Stimulated activated CD8-positive, alpha-beta memory T cell treated with anti-CD3 and anti-CD28 coated beads, Interleukin-15, amount 100 ng/mL, for 1 hour (primary cell): ENCODE measurements around the gene MAP3K5.
"Not testable (repeated sequence)": the region's sequence is repeated elsewhere in the genome, so short reads cannot be mapped to it uniquely, and the experiment has no call there.

ENCODE experiments used
- DNase-seq: peaks from one replicate; pipeline ENCODE4 v3.0.0-alpha.2; 2020; ENCODE audit warnings: low read depth

The MAP3K5 gene

DNA sequence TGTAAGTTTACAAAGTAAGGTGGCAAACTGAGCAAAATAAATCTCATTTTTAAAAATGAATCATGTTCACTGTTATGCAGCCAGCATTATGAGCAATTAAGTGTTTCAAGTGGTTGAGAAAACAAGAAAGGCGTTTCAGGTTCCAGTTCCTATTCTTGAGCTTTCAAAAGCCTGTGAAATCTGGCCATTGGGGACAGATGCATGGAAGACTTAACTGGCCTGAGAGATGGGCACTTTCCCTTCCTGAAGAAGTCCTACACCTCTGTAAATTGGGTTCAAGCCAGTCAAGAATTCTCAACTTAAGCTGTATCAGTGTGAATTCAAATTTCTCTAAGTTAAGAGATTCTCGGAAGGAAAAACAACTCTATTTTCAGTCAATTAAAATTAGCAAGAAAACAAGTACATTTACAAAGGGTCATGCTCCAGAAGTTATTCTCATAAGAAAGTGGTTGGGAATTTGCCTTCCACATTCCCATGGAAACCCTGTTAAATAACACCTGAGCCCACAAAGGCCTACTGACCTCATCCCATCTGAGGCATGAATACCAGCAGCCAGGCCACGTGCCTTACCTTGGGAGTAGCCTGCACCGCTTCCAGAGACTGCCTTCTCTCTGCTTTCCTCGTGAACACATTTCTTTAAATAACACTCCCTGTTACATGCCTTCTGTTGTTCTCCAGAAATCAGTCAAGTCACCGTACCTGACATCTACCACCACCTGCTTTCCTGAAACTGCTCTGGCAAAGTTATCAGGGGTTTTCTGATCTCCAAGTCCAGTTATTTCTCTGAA, 19.4 kb downstream of the MAP3K5 start:
- no peak for DNase-seq

DNA sequence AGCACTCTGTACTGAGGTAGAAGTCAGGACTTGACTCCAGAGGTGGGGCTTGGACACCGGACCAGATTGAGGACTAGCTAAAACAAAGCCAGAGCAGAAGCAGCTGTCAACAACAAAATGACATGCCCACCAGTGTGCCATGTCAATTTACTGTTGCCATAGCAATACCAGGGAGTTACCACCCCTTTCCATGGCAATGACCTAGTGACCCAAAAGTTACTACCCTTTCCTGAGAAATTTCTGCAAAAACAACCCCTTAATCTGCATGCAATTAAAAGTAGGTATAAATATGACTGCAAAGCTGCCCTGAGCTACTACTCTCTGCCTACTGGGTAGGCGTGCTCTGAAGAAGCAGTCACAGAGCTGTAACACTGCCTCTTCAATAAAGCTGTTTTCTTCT, 21.0 kb downstream of the MAP3K5 start:
- DNase-seq = no peak

DNA sequence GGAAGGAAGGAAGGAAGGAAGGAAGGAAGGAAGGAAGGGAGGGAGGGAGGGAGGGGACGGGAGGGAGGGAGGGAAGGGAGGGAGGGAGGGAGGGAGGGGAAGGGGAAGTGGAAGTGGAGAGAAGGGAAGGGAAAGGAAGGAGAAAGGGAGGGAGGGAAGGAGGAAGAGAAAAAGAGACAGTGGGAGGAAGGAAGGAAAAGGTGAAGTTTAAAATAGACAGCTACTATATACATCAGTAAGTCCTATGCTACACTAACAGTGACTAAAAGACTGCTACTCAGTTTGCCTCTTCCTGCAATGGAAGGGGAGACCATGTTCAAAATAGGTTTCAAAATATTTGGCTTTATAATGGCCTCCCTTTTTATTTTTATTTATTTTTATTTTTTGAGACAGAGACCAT, 22.5 kb downstream of the MAP3K5 start:
- DNase-seq = no peak

DNA sequence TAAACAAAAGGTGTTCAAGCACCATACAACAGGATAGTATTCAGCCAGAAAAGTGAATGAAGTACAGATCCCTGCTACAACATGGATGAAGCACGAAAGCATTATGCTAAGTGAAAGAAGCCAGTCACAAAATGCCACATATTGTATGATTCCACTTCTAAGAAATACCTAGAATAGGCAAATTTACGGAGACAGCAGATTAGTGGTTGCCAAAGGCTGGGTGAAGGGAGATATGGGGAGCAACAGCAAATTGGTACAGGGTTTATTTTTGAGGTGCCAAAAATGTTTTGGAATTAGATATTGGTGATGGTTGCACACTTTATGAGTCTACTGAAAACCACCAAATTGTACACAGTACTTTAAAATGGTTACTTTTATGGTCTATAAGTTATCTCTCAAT, 23.2 kb downstream of the MAP3K5 start:
- no peak for DNase-seq

DNA sequence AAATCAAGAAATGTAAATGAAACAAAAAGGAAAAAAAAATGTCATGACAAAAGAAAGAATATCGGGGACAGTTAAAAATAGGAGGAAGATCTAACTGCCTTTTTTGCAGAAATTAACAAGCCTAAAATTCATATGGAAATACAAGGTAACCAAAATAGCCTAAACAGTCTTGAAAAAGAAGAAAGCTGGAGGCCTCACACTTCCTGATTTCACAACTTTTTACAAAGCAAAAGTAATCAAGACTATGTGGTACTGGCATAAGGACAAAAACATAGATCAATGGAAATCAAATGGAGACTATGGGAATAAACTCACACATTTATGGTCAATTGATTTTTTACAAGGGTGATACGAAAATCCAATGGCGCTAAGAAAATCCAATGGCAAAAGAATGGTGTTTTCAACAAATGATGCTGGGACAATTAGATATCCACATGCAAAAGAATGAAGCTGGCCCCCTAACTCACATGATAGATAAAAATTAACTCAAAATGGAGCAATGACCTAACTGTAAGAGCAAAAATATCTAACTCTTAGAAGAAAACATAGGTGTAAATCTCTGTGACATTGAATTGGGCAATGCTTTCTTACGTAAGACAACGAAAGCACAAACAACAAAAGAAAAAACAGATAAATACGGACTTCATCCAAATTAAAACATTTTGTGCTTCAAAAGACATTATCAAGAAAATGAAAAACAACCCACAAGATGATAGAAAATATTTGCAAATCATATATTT, 24.5 kb downstream of the MAP3K5 start:
- DNase-seq = no peak

DNA sequence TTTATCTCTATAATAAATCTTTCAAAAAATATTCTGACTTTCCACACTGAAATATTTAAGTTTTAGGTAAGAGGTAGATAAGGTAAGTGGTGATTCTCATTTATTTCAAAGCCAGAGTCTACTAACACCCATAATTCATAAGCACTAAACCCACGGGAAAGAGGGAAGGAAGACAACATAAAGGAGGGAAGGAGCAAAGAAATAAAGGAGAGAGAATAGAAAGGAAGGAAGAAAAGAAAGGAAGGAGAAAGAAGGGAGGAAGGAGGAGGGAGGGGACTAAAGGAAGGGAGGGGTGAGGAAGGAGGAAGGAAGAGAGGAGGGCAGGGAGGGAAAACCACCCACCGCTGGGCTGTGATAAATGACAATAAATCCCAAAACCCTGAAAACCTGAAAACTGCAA, 25.2 kb downstream of the MAP3K5 start:
- no peak for DNase-seq

DNA sequence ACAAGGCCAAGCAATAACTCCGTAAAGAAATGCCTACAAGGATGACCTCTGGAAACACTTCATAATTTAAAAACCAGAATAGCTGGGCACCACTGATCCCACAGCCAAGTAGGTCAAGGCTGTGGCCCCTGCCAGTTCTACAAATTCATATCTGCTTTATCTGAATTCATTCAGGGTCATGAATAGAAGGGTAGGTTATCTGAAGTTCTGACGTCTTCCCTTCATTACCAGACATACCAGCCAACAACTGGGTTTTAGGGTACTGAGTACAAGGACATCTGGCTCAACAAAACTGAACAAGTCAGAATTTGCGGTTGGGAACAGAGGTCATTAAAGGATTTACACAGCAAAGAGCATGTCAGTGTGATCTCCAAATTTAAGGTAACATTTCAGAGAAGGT, 26.0 kb downstream of the MAP3K5 start:
- no peak for DNase-seq

DNA sequence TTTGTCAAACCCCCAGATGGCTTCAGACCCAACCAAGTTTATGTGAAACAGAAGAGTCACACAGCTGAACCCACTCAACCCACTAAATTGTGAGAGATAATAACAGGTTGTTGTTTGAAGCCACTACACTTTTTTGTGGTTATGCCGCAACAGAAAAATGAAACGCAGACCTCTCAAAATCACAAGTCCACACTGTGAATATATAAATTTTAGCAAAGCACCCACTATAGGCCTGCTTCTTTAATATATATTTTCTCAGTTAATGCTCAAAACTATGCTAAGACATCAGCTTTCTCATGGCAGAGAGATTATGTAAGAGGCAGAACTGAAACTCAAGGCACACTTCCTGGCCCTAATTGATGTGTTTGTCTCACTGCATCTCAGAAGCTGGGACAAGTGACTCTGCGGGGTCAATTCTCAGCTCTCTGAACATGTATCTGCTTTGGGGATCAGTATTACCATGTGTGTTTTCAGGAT, 27.7 kb downstream of the MAP3K5 start:
- no peak for DNase-seq

DNA sequence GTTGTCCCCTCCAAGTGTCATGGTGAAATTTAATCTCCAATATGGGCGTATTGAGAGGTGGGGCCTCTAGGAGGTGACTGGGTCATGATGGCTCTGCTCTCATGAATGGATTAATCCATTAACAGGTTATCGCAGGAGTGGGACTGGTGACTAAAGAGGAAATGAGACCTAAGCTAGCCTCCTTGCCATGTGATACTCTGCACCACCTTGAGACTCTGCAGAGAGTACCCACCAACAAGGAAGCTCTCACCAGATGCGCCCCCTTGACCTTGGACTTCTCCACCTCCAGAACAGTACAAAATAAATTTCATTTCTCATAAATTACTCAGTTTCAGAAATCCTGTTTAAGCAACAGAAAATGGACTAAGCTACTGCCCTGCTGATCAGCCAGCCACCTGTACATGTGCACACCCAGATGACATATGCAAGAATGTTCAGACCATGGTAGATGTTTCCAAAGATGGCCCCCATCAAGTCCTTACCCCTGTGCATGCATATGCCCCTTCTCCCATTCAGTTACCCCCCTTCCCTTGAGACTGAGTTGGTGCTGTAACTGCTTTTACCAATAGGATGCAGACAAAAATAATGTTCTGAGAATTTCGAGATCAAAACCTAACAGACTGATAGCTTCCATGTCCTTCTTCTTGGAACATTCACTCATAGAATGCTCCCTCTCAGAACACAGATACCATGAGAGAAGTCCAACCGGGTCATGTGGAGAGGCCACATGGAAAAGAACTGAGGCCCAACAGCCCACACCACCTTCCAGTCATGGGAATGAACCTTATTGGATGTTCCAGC, 28.4 kb downstream of the MAP3K5 start:
- no peak for DNase-seq

DNA sequence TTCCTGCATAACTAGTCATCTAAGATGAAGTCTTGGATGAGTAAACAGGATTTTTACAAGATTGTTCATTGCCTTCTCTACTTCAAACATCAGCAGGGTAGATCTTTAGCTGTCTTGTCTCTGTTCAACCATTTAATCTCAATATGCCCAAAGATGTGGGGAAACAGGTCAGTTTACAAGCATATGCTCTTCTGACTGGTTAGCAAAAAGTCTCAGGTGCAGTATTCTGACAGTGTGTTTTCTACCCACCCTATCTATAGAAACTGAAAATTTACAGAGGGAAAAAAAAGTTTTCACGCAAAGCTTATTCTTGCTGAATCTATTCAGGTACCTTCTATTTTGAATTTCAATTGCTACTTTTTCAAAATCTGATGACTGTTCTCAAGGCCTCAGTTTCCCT, 29.0 kb downstream of the MAP3K5 start:
- no peak for DNase-seq

DNA sequence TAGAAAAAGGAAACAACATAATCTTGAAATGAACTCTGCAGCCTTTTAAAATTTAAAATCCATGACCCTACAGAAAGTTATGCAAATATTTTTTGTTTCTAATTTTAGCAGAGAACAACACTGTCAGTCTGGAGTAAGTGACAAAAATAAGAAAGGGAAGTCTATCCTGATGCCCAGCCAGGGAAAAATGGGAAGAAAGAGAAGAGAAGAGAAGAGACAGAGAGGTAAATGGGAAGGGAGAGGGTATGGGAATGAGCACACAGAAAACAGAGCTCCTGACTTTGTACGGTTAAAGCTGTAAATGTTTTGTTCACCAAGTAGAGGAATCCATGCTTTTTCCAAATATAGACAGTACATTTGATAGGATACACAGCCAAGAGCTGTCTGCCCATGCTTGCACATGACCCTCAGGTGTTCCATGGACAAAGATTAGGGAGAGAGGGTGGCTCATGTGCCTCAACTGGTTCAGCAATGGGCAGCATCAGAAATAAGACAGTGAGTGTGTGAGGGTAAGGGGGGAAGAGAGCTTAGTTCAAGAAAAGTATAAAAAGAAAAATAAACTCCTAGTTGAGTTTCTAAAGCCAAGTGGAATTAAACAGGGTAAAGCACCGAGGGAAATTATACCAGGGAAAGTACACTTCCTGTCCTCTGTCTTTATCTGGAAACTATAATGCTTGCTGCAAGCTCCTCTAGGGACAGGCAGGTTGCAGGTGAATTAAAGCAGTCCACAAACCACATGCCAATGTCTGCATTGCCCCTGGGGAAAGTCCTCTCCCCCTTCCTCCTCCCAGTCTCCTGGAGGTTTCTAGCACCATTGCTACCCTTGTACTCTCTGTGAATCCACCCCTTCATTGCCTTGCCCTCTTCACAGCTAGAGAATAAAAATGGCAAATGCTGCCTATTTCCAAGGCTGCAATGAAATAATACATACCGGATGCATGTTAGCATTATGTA, 30.0 kb downstream of the MAP3K5 start:
- DNase-seq = no peak

DNA sequence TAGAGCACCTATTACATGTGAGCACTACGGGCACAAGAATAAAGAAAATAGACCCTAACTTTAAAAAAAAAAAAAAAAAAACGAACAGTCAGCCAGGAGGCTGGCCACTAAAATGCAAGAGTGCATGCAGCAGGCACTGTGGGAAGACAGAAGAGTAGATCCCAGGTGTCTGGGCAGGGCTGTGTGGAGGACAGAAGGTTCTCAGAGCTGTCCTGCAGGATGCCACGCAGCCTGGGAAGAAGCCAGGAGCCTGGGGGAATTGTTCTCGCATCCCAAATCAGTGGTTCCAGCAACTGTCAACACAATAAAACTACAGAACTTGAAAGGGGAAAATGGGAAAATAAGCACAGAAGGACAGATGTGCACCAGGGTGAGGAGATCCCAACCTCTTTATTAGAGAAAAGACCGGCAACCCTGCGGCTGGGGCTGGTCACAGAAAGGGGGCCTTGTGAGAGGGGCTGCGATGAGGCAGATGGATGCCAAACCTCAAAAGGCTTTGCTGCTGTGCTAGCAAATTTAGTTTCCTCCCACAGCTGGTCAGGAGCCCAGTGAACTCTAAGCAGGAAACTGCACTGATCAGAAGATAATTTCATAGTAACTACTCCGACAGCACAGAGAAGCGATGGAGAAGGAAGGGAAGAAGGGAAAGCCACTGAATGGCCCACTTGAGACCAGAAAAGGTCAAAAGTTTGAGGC, 30.9 kb downstream of the MAP3K5 start:
- DNase-seq = no peak

DNA sequence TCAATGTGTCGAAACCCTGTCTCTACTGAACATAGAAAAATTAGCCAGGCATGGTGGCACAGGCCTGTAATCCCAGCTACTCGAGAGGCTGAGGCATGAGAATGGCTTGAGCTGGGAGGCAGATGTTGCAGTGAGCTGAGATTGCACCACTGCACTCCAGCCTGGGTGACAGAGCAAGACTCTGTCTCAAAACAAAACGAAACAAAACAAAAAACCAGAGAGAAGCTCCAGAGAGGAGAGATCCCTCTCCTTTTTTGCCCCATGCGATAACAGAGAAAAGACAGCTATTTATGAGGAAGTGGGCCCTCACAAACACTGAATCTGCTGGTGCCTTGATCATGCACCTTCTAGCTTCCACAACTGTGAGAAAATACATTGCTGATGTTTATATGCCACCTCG, 31.5 kb downstream of the MAP3K5 start:
- DNase-seq = not testable (repeated sequence)

DNA sequence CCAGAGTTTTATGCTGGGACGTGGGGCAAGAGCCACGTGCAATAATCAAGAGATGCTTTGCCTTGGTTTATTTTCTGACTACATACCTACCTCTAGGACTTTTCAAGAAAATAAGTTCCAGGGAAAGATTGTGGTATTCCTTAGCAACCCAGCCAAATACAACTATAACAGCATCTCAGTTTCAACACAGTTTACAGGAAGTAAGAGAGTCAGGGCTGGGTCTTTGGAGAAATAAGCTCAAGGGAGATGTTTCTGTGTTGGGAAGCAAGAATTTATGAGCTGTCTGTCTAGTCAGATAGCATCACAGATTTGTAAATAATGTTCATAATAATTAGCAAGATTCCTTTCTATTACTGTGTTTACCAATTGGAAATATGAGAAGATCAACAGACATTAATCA, 35.1 kb downstream of the MAP3K5 start:
- no peak for DNase-seq

DNA sequence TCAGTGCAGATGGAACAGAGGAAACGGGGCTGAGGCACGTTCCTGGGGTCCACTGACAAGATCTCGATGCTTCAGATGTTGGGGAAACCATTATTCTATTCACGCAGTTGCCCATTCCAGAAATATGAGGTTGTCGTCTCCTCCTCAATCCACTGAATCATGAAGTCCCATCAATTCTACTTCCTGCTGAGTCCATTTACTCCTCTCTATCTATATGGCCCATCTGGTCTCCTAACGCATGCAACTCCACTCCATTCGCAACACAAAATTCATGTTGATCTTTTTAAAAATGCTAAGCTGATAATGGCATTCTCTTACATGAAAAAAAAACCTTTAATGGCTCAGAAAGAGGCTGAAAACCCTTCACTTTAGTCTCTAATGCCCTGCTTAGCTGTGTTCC, 37.5 kb downstream of the MAP3K5 start:
- DNase-seq = no peak

DNA sequence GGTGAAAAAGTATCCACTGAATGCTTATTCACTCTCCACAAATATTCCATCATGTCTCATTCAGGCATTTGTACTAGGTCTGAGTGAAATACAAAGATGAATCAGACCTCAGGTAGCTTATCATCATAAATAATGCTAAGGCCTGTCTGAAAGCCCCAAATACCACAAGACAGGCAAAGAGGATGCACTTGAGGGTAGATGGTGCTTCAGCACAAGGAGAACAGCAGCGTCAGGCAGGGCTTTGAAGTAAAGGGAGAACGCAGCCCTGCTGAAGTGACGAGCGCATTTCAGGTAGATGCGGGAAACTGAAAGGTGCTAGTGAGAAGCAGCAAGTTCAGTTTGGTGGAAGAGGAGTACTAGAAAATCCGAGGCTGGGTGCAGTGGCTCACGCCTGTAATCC, 38.7 kb downstream of the MAP3K5 start:
- DNase-seq = no peak

DNA sequence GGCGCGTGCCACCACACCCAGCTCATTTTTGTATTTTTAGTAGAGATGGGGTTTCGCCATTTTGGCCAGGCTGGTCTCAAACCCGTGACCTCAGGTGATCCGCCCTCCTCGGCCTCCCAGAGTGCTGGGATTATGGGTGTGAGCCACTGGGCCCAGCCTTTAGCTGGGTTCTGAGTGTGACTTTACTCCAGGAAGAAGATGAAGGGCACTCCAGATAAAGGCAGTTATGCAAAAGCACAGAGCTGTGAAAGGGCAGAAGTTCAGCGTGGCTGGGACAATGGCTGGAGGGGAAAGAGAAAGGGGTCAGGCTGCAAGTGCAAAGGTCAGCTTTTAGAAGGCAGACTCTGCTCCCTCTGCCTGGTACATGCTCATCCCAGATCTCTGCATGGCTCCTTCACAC, 39.7 kb downstream of the MAP3K5 start:
- DNase-seq = no peak

DNA sequence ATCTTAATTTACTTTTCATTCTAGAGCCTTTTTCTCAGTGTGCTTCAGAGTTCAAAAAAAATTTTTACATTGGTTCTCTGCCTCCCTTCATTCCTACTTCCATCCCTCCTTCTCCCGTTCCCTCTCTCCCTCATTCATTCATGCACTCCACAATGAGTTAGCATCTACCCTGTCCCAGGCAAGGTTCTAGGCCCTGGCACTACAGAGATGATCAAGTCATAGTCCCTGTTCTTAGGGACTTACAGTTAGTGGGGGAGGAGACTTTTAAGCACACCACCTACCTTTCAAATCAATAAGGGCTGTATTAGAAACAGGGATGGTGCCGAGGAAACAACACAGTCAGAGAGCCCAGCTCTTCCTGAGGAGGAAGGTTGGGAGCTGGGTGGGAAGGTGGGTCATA, 40.3 kb downstream of the MAP3K5 start:
- DNase-seq = no peak

DNA sequence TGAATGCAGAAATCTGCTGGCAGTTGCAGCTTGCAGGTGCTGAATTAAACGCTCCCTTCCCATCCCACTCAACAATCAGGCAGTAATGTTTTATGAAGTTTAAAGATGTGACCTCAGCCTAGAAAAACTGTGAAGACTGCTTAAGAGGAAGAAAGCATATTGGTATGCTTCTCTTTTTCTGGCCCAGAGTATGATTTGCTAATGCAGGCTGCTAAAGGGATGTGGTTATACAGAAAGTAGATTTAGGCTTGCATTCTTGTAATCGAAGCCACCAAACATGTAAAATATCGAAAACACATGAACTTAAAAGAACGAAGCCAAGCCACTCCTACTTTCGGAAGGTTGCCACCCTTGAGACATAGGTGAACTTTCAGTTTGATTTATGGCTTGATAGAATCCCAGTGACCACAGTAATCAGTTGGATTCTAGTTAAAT, 40.7 kb downstream of the MAP3K5 start:
- DNase-seq = no peak

DNA sequence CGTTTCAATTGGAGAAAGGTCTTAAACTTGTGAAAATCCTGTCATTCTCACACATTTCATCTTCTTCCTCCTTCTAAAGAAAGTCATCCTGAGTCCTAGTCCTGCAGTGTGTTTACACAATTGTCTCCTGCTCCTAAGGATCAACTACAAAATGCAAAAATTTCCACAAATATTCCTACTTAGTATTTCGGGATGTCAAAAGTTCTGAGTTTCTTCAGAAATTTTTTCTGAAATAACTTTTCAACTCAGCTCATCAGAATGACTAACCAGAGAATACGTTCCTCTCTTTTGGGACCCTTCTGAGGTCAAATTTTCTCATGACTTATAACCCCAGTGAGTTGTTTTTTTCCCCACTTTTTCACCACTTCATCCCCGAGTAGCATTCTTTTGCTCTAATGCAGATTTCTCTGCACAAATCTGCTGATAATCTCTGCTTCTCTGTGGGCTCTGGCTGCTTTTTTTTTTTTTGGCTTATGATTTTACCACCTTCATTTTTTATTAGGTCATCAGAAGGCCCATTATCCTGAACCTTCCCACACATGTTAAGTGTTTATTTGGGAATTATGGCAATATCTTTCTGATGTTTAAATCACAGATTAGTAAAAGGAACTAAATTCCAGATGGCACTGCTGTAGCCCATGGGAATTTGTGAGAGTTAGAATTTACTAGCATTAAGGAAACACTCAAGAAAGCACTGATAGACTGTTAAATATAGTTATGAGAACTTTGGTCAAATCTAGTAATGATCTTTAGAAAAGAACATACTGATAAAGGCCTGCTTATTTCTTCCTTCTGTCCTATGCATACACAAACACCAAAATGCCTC, 41.4 kb downstream of the MAP3K5 start:
- no peak for DNase-seq
